OCI-LY1 (cell line): Measurements from ENCODE around the gene KRT17.

Experiments used
- H2AFZ ChIP-seq: fragments of 200-600 bp; sonication (generic), shearing (Covaris generic); 2 replicates; pipeline ENCODE4 v1.6.0; 2014; ENCODE audit warnings: antibody characterized with exemption, mild to moderate bottlenecking, low read length
- H3F3A ChIP-seq: fragments of 200-600 bp; sonication (generic), shearing (Covaris generic); 2 replicates; pipeline ENCODE4 v1.6.0; 2014; ENCODE audit warnings: mild to moderate bottlenecking, antibody characterized with exemption, low read length, moderate library complexity; ENCODE audit not compliant: insufficient read depth
- H3K27ac ChIP-seq: fragments of 200-600 bp; sonication (generic); 2 replicates; pipeline ENCODE4 v1.5.1; 2014; ENCODE audit warnings: low read length, mixed run types, mild to moderate bottlenecking, low read depth; ENCODE audit not compliant: poor library complexity, severe bottlenecking
- H3K27me3 ChIP-seq: fragments of 200-600 bp; sonication (generic); 2 replicates; pipeline ENCODE4 v1.6.0; 2014; ENCODE audit warnings: antibody characterized with exemption, mild to moderate bottlenecking, low read length, moderate library complexity; ENCODE audit not compliant: insufficient read depth
- H3K36me3 ChIP-seq: fragments of 200-600 bp; sonication (generic); 2 replicates; pipeline ENCODE4 v1.6.1; 2014; ENCODE audit warnings: mild to moderate bottlenecking, antibody characterized with exemption, low read length, moderate library complexity, mixed read lengths; ENCODE audit not compliant: insufficient read depth
- H3K4me1 ChIP-seq: fragments of 200-600 bp; sonication (generic); 2 replicates; pipeline ENCODE4 v1.5.1; 2014; ENCODE audit warnings: mild to moderate bottlenecking, low read length, moderate library complexity; ENCODE audit not compliant: insufficient read depth, severe bottlenecking
- H3K4me2 ChIP-seq: fragments of 200-600 bp; sonication (generic), shearing (Covaris generic); 2 replicates; pipeline ENCODE4 v1.6.1; 2014; ENCODE audit warnings: low read length
- H3K4me3 ChIP-seq: fragments of 200-600 bp; sonication (generic); 2 replicates; pipeline ENCODE4 v1.5.1; 2014; ENCODE audit warnings: low read length, low read depth, mild to moderate bottlenecking, mixed read lengths; ENCODE audit not compliant: poor library complexity, severe bottlenecking
- H3K79me2 ChIP-seq: fragments of 200-600 bp; shearing (Covaris generic); 2 replicates; pipeline ENCODE4 v1.6.1; 2016; ENCODE audit warnings: mixed run types, low read length, mixed read lengths; ENCODE audit not compliant: insufficient read depth
- H3K9ac ChIP-seq: fragments of 200-600 bp; sonication (generic), shearing (Covaris generic); 2 replicates; pipeline ENCODE4 v1.6.1; 2014; ENCODE audit warnings: mild to moderate bottlenecking, low read length, mixed read lengths
- H3K9me2 ChIP-seq: fragments of 200-600 bp; sonication (generic), shearing (Covaris generic); 2 replicates; pipeline ENCODE4 v1.6.1; 2014; ENCODE audit warnings: low read depth, mild to moderate bottlenecking, low read length, mixed read lengths
- H3K9me3 ChIP-seq: fragments of 200-600 bp; shearing (Covaris generic); 2 replicates; pipeline ENCODE4 v1.6.1; 2014; ENCODE audit warnings: low read length, mixed read lengths
- H4K20me1 ChIP-seq: fragments of 200-600 bp; sonication (generic), shearing (Covaris generic); 2 replicates; pipeline ENCODE4 v1.6.0; 2016; ENCODE audit warnings: mild to moderate bottlenecking, low read length; ENCODE audit not compliant: insufficient read depth
- EZH2 ChIP-seq: fragments of 200-600 bp; sonication (generic), shearing (Covaris generic); IDR thresholded peaks from 2 replicates; pipeline ENCODE4 v1.8.0; 2017; ENCODE audit warnings: borderline replicate concordance, mixed run types, mild to moderate bottlenecking, antibody characterized with exemption, low read length, moderate library complexity, mixed read lengths
- TF ChIP-seq, protein P1 (sequence below): fragments of 200-600 bp; sonication (generic), shearing (Covaris generic); IDR thresholded peaks from 2 replicates; pipeline ENCODE4 v1.5.1; 2017; ENCODE audit warnings: mild to moderate bottlenecking, antibody characterized with exemption, low read length, moderate library complexity, mixed read lengths

The KRT17 gene

GRCh38 chr17:41633556-41634199, 9.3 kb upstream of the KRT17 start:
- Histone ChIP-seq H3K4me1 (no peaks in the 10 kb centered on the region), H3K9me3 (no peaks in the 10 kb centered on the region), H3K36me3 (no peaks in the 10 kb centered on the region), H3K9ac (no peak overlapping the region), H3K4me2 (no peak overlapping the region), H3F3A (no peaks in the 10 kb centered on the region), H3K9me2 (no peaks in the 10 kb centered on the region), H4K20me1 (no peaks in the 10 kb centered on the region), H3K79me2 (no peaks in the 10 kb centered on the region), H2AFZ (no peak overlapping the region), H3K27me3 (no peaks in the 10 kb centered on the region), H3K27ac (no peak overlapping the region), H3K4me3 (no peak overlapping the region)
- TF ChIP-seq, protein P1, sequence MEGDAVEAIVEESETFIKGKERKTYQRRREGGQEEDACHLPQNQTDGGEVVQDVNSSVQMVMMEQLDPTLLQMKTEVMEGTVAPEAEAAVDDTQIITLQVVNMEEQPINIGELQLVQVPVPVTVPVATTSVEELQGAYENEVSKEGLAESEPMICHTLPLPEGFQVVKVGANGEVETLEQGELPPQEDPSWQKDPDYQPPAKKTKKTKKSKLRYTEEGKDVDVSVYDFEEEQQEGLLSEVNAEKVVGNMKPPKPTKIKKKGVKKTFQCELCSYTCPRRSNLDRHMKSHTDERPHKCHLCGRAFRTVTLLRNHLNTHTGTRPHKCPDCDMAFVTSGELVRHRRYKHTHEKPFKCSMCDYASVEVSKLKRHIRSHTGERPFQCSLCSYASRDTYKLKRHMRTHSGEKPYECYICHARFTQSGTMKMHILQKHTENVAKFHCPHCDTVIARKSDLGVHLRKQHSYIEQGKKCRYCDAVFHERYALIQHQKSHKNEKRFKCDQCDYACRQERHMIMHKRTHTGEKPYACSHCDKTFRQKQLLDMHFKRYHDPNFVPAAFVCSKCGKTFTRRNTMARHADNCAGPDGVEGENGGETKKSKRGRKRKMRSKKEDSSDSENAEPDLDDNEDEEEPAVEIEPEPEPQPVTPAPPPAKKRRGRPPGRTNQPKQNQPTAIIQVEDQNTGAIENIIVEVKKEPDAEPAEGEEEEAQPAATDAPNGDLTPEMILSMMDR = no peak
- no peak for TF ChIP-seq EZH2

DNA sequence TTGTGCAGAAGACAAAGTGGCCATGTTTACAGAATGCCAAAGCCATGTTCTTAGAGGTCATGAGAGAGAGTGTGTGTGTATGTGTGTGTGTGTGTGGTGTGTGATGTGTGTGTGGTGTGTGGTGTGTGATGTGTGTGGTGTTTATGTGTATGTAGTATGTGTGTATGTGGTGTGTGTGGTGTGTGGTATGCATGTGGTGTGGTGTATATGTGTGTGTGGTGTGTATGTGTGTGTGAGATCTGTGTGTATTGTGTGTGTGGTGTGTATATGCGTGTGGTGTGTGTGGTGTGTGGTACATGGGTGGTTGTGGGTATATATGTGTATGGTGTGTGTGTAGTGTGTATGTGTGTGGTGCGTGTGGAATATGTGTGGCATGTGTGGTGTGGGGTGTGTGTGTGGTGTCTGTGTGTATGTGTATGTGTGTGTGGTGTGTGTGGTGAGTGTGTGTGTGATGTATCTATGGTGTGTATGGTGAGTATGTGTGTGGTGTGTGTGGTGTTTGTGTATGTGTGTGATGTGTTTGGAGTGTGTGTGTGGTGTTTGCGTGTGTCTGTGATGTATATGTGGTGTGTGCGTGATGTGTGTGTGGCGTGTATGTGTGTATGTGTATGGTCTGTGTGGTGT, 8.2 kb upstream of the KRT17 start:
- H2AFZ ChIP-seq = no peak overlapping the region
- no peaks in the 10 kb centered on the region for H4K20me1 ChIP-seq
- TF ChIP-seq, protein P1 = no peak
- no peak for TF ChIP-seq EZH2
- H3K4me2 ChIP-seq = no peak overlapping the region
- H3K9me2 ChIP-seq = no peaks in the 10 kb centered on the region
- no peaks in the 10 kb centered on the region for H3F3A ChIP-seq
- H3K9ac ChIP-seq = no peak overlapping the region
- no peak overlapping the region for H3K27ac ChIP-seq
- no peaks in the 10 kb centered on the region for H3K36me3 ChIP-seq
- H3K27me3 ChIP-seq = no peaks in the 10 kb centered on the region
- no peak overlapping the region for H3K4me3 ChIP-seq
- no peaks in the 10 kb centered on the region for H3K79me2 ChIP-seq
- no peaks in the 10 kb centered on the region for H3K4me1 ChIP-seq
- H3K9me3 ChIP-seq = no peaks in the 10 kb centered on the region

DNA sequence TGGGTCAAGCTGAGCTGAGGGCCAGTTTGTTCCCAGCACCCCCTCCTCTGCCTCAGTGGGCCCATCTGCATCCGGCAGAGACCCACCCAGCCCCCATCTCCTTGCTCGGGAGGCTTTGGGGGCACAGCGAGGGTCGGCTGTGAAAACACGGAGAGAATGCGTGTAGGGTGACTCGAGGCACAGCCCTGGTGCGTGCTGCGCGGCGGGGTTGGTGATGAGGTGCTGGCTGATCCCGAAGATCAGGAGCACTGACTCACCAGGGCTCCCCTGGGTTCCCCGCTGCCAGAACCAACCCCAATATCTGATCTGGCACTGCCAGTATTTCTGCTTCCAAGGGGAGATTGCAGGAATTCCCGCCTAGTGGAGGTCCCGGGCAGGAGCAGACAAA, 7.5 kb upstream of the KRT17 start:
- TF ChIP-seq, protein P1 = no peak
- TF ChIP-seq EZH2 = no peak

More for the DNA sequence above, 7.5 kb upstream of the KRT17 start:
- H3K4me1 ChIP-seq = no peaks in the 10 kb centered on the region
- no peaks in the 10 kb centered on the region for H3K9me3 ChIP-seq
- H3K36me3 ChIP-seq = no peaks in the 10 kb centered on the region
- H3K4me2 ChIP-seq = no peak overlapping the region
- H3K9ac ChIP-seq = no peak overlapping the region
- no peak overlapping the region for H3K27ac ChIP-seq
- no peaks in the 10 kb centered on the region for H3F3A ChIP-seq
- no peaks in the 10 kb centered on the region for H4K20me1 ChIP-seq
- no peaks in the 10 kb centered on the region for H3K27me3 ChIP-seq
- H3K79me2 ChIP-seq = no peaks in the 10 kb centered on the region
- no peak overlapping the region for H2AFZ ChIP-seq
- H3K9me2 ChIP-seq = no peaks in the 10 kb centered on the region
- no peak overlapping the region for H3K4me3 ChIP-seq
